Measurements from ENCODE around the gene SIPA1L2. TPM values are rescaled to one million over a fixed set of nuclear protein-coding genes. Genes with fewer than 3 reads are reported as not detected.
A peak's percentile ranks its signal among the peaks of the same experiment; 100 is the strongest.

The SIPA1L2 gene
- total and polyA plus RNA-seq, 4 donors: 21.2 to 52.8 (median 39.9) TPM

- no peaks in the 10 kb centered on the region for H3K36me3 ChIP-seq (ENCODE audit: control insufficient read depth, insufficient read depth, low read length)
- H3K27me3 ChIP-seq (ENCODE audit: control insufficient read depth, insufficient read depth, low read length): peaks cover 2% of the 10 kb centered on the region
- DNase-seq (ENCODE audit: low read depth in 4 of 6, low spot score in 6 of 6): peak in 2 of 6 donors; percentile 59 to 68
- WGBS (ENCODE audit: insufficient coverage): under 1% methylated on average over 96 of the region's 96 CpGs
- peaks cover 9% of the 10 kb centered on the region for H3K4me1 ChIP-seq (ENCODE audit: control insufficient read depth, insufficient read depth, low read length)
- H3K9me3 ChIP-seq (ENCODE audit: control insufficient read depth, insufficient read depth, low read length): no peaks in the 10 kb centered on the region
- peak overlapping the region; percentile 83 for H3K4me3 ChIP-seq (ENCODE audit: low read depth, low read length)
- peak overlapping the region; percentile 82 for H3K27ac ChIP-seq (ENCODE audit: low read depth, low read length)
Observed at GRCh38 chr1:232629250-232630046, 485 bp downstream of the SIPA1L2 start.

GRCh38 chr1:232628335-232629249, 1.3 kb downstream of the SIPA1L2 start:
- peaks cover 2% of the 10 kb centered on the region for H3K27me3 ChIP-seq (ENCODE audit: control insufficient read depth, insufficient read depth, low read length)
- no peaks in the 10 kb centered on the region for H3K36me3 ChIP-seq (ENCODE audit: control insufficient read depth, insufficient read depth, low read length)
- H3K9me3 ChIP-seq (ENCODE audit: control insufficient read depth, insufficient read depth, low read length): no peaks in the 10 kb centered on the region
- peak overlapping the region; percentile 83 for H3K4me3 ChIP-seq (ENCODE audit: low read depth, low read length)
- H3K27ac ChIP-seq (ENCODE audit: low read depth, low read length): peak overlapping the region; percentile 82
- H3K4me1 ChIP-seq (ENCODE audit: control insufficient read depth, insufficient read depth, low read length): peaks cover 9% of the 10 kb centered on the region
- 0% methylated on average over 6 of the region's 13 CpGs for WGBS (ENCODE audit: insufficient coverage)
- peak in 3 of 6 donors; percentile 51 to 88 (median 81) for DNase-seq (ENCODE audit: low read depth in 4 of 6, low spot score in 6 of 6)

GRCh38 chr1:232627645-232628334, 2.1 kb downstream of the SIPA1L2 start:
- Histone ChIP-seq H3K4me1 (ENCODE audit: control insufficient read depth, insufficient read depth, low read length) (peaks cover 9% of the 10 kb centered on the region), H3K27me3 (ENCODE audit: control insufficient read depth, insufficient read depth, low read length) (peaks cover 2% of the 10 kb centered on the region), H3K4me3 (ENCODE audit: low read depth, low read length) (peak overlapping the region; percentile 83), H3K9me3 (ENCODE audit: control insufficient read depth, insufficient read depth, low read length) (no peaks in the 10 kb centered on the region), H3K36me3 (ENCODE audit: control insufficient read depth, insufficient read depth, low read length) (no peaks in the 10 kb centered on the region), H3K27ac (ENCODE audit: low read depth, low read length) (peak overlapping the region; percentile 82)
- peak in 3 of 6 donors; percentile 54 to 92 (median 57) for DNase-seq (ENCODE audit: low read depth in 4 of 6, low spot score in 6 of 6)
- no CpG with 5 or more reads among the region's 4 CpGs for WGBS (ENCODE audit: insufficient coverage)

- WGBS (ENCODE audit: insufficient coverage): 78% methylated on average over 1 of the region's 4 CpGs
- peak overlapping the region; percentile 83 for H3K4me3 ChIP-seq (ENCODE audit: low read depth, low read length)
- DNase-seq (ENCODE audit: low read depth in 4 of 6, low spot score in 6 of 6): no peak
- no peaks in the 10 kb centered on the region for H3K36me3 ChIP-seq (ENCODE audit: control insufficient read depth, insufficient read depth, low read length)
- H3K27ac ChIP-seq (ENCODE audit: low read depth, low read length): no peak overlapping the region
- no peaks in the 10 kb centered on the region for H3K27me3 ChIP-seq (ENCODE audit: control insufficient read depth, insufficient read depth, low read length)
- peaks cover 9% of the 10 kb centered on the region for H3K4me1 ChIP-seq (ENCODE audit: control insufficient read depth, insufficient read depth, low read length)
- H3K9me3 ChIP-seq (ENCODE audit: control insufficient read depth, insufficient read depth, low read length): no peaks in the 10 kb centered on the region
Observed at GRCh38 chr1:232627171-232627570, 2.8 kb downstream of the SIPA1L2 start.

GRCh38 chr1:232626452-232626851, 3.5 kb downstream of the SIPA1L2 start:
- no peak for DNase-seq (ENCODE audit: low read depth in 4 of 6, low spot score in 6 of 6)
- Histone ChIP-seq H3K27ac (ENCODE audit: low read depth, low read length) (no peak overlapping the region), H3K4me3 (ENCODE audit: low read depth, low read length) (no peak overlapping the region), H3K4me1 (ENCODE audit: control insufficient read depth, insufficient read depth, low read length) (peaks cover 9% of the 10 kb centered on the region), H3K27me3 (ENCODE audit: control insufficient read depth, insufficient read depth, low read length) (no peaks in the 10 kb centered on the region), H3K9me3 (ENCODE audit: control insufficient read depth, insufficient read depth, low read length) (no peaks in the 10 kb centered on the region), H3K36me3 (ENCODE audit: control insufficient read depth, insufficient read depth, low read length) (no peaks in the 10 kb centered on the region)
- no CpG with 5 or more reads among the region's 2 CpGs for WGBS (ENCODE audit: insufficient coverage)

- Histone ChIP-seq H3K4me3 (ENCODE audit: low read depth, low read length) (no peak overlapping the region), H3K27me3 (ENCODE audit: control insufficient read depth, insufficient read depth, low read length) (no peaks in the 10 kb centered on the region), H3K36me3 (ENCODE audit: control insufficient read depth, insufficient read depth, low read length) (no peaks in the 10 kb centered on the region), H3K4me1 (ENCODE audit: control insufficient read depth, insufficient read depth, low read length) (peaks cover 3% of the 10 kb centered on the region), H3K27ac (ENCODE audit: low read depth, low read length) (no peak overlapping the region), H3K9me3 (ENCODE audit: control insufficient read depth, insufficient read depth, low read length) (no peaks in the 10 kb centered on the region)
- DNase-seq (ENCODE audit: low read depth in 4 of 6, low spot score in 6 of 6): no peak
- 96% methylated on average over 9 of the region's 11 CpGs for WGBS (ENCODE audit: insufficient coverage)
Observed at GRCh38 chr1:232625319-232625868, 4.5 kb downstream of the SIPA1L2 start.

- no peaks in the 10 kb centered on the region for H3K9me3 ChIP-seq (ENCODE audit: control insufficient read depth, insufficient read depth, low read length)
- 89% methylated on average over 3 of the region's 7 CpGs for WGBS (ENCODE audit: insufficient coverage)
- DNase-seq (ENCODE audit: low read depth in 4 of 6, low spot score in 6 of 6): no peak
- no peaks in the 10 kb centered on the region for H3K36me3 ChIP-seq (ENCODE audit: control insufficient read depth, insufficient read depth, low read length)
- H3K4me3 ChIP-seq (ENCODE audit: low read depth, low read length): no peak overlapping the region
- no peak overlapping the region for H3K27ac ChIP-seq (ENCODE audit: low read depth, low read length)
- peaks cover 3% of the 10 kb centered on the region for H3K4me1 ChIP-seq (ENCODE audit: control insufficient read depth, insufficient read depth, low read length)
- no peaks in the 10 kb centered on the region for H3K27me3 ChIP-seq (ENCODE audit: control insufficient read depth, insufficient read depth, low read length)
Observed at GRCh38 chr1:232624546-232625281, 5.2 kb downstream of the SIPA1L2 start.

- no peak overlapping the region for H3K27ac ChIP-seq (ENCODE audit: low read depth, low read length)
- H3K36me3 ChIP-seq (ENCODE audit: control insufficient read depth, insufficient read depth, low read length): no peaks in the 10 kb centered on the region
- H3K9me3 ChIP-seq (ENCODE audit: control insufficient read depth, insufficient read depth, low read length): no peaks in the 10 kb centered on the region
- DNase-seq (ENCODE audit: low read depth in 4 of 6, low spot score in 6 of 6): peak in 1 of 6 donors; percentile 43
- WGBS (ENCODE audit: insufficient coverage): no CpG with 5 or more reads among the region's 8 CpGs
- no peaks in the 10 kb centered on the region for H3K27me3 ChIP-seq (ENCODE audit: control insufficient read depth, insufficient read depth, low read length)
- no peak overlapping the region for H3K4me3 ChIP-seq (ENCODE audit: low read depth, low read length)
- H3K4me1 ChIP-seq (ENCODE audit: control insufficient read depth, insufficient read depth, low read length): no peaks in the 10 kb centered on the region
Observed at GRCh38 chr1:232622981-232623380, 7.0 kb downstream of the SIPA1L2 start.
